ENCODE data around the gene KREMEN2. TPM values are rescaled to one million over a fixed set of nuclear protein-coding genes. Genes with fewer than 3 reads are reported as not detected.

Gene KREMEN2
- total RNA-seq, 1 donor, result not detected

GRCh38 chr16:3009568-3010390 lies 45.7 kb downstream of the KREMEN2 start:
- no peak for TF ChIP-seq CTCF (IDR thresholded peaks at IDR 0.05; ENCODE audit: insufficient read depth, low read length)
- DNase-seq (ENCODE audit: low read depth), result no peak
- no peak overlapping the region for H3K4me3 ChIP-seq (ENCODE audit: low read depth, low read length)

- no peak for TF ChIP-seq CTCF (IDR thresholded peaks at IDR 0.05; ENCODE audit: insufficient read depth, low read length)
- no peak for DNase-seq (ENCODE audit: low read depth)
- H3K4me3 ChIP-seq (ENCODE audit: low read depth, low read length), result no peak overlapping the region
Measured at GRCh38 chr16:3010510-3010909, 46.4 kb downstream of the KREMEN2 start.

GRCh38 chr16:3012246-3012645 lies 48.2 kb downstream of the KREMEN2 start:
- H3K4me3 ChIP-seq (ENCODE audit: low read depth, low read length), result no peak overlapping the region
- no peak for TF ChIP-seq CTCF (IDR thresholded peaks at IDR 0.05; ENCODE audit: insufficient read depth, low read length)
- no peak for DNase-seq (ENCODE audit: low read depth)

GRCh38 chr16:3012828-3013420 lies 48.8 kb downstream of the KREMEN2 start, which contains the start of gene CLDN9:
TSS of gene CLDN9 (plus strand) at chr16:3012923. CDS start at chr16:3013363, 440 bp downstream.
- TF ChIP-seq CTCF (IDR thresholded peaks at IDR 0.05; ENCODE audit: insufficient read depth, low read length), result no peak
- no peak within 1 kb of the TSS for H3K4me3 ChIP-seq (ENCODE audit: low read depth, low read length)
- DNase-seq (ENCODE audit: low read depth), result no peak

GRCh38 chr16:3013491-3013951 lies 49.4 kb downstream of the KREMEN2 start:
- TF ChIP-seq CTCF (IDR thresholded peaks at IDR 0.05; ENCODE audit: insufficient read depth, low read length), result no peak
- no peak for DNase-seq (ENCODE audit: low read depth)
- no peak overlapping the region for H3K4me3 ChIP-seq (ENCODE audit: low read depth, low read length)

GRCh38 chr16:3013998-3014690 lies 50.1 kb downstream of the KREMEN2 start:
- no peak for TF ChIP-seq CTCF (IDR thresholded peaks at IDR 0.05; ENCODE audit: insufficient read depth, low read length)
- DNase-seq (ENCODE audit: low read depth), result no peak
- no peak overlapping the region for H3K4me3 ChIP-seq (ENCODE audit: low read depth, low read length)
